ENCODE results near the gene TMOD1. TPM values are rescaled to one million over a fixed set of nuclear protein-coding genes. Genes with fewer than 3 reads are reported as not detected.

The TMOD1 gene
- total RNA-seq, 2 experiments from 2014 or later, result 1.7 to 2.5 TPM

GRCh38 chr9:97508852-97509251 is 7.4 kb downstream of the TMOD1 start:
- Mint-ChIP-seq H3K4me3 (no peak overlapping the region), H3K27ac (no peak overlapping the region), H3K36me3 (no peaks in the 10 kb centered on the region), H3K4me1 (ENCODE audit: low read depth) (peaks cover 14% of the 10 kb centered on the region), H3K9me3 (no peaks in the 10 kb centered on the region), H3K27me3 (peaks cover 9% of the 10 kb centered on the region)
- ChIA-PET POLR2A (no interaction called here), CTCF (no interaction called here)
- no peak for DNase-seq
- intact Hi-C loops (cut with micrococcal nuclease), result loop anchor here (10.0 kb wide), 1 partner anchor 86 kb away; no protein-coding TSS in a partner anchor

GRCh38 chr9:97510797-97511654 is 9.6 kb downstream of the TMOD1 start:
- Mint-ChIP-seq H3K27ac (peak overlapping the region; percentile 16), H3K27me3 (peaks cover 1% of the 10 kb centered on the region), H3K9me3 (no peaks in the 10 kb centered on the region), H3K4me3 (no peak overlapping the region), H3K4me1 (ENCODE audit: low read depth) (peaks cover 14% of the 10 kb centered on the region), H3K36me3 (no peaks in the 10 kb centered on the region)
- ChIA-PET POLR2A (interaction anchor here (0.6 to 1.1 kb wide), 4 partner anchors 9 to 1594 kb away, joined by 3 read pairs; no protein-coding TSS in a partner anchor), CTCF (interaction anchor here (0.9 to 1.4 kb wide), 5 partner anchors 9 to 125 kb away, joined by 3 to 4 read pairs (median 3); no protein-coding TSS in a partner anchor)
- DNase-seq, result peak; percentile 46
- intact Hi-C loops (cut with micrococcal nuclease), result loop anchor here (1.0 kb wide), 1 partner anchor 114 kb away; no protein-coding TSS in a partner anchor

- peak; percentile 29 for DNase-seq
- no peaks in the 10 kb centered on the region for H3K9me3 Mint-ChIP-seq
- intact Hi-C loops (cut with micrococcal nuclease), result loop anchor here (1.0 kb wide), 1 partner anchor 115 kb away; no protein-coding TSS in a partner anchor
- H3K27me3 Mint-ChIP-seq, result peaks cover 9% of the 10 kb centered on the region
- no peak overlapping the region for H3K27ac Mint-ChIP-seq
- peaks cover 14% of the 10 kb centered on the region for H3K4me1 Mint-ChIP-seq (ENCODE audit: low read depth)
- CTCF ChIA-PET, result interaction anchor here (1.4 kb wide), 1 partner anchor 9 kb away, joined by 3 read pairs; no protein-coding TSS in a partner anchor
- no peak overlapping the region for H3K4me3 Mint-ChIP-seq
- POLR2A ChIA-PET, result interaction anchor here (1.0 to 1.1 kb wide), 3 partner anchors 9 to 1593 kb away, joined by 3 read pairs; no protein-coding TSS in a partner anchor
- H3K36me3 Mint-ChIP-seq, result no peaks in the 10 kb centered on the region
Observed at GRCh38 chr9:97511655-97512427, 10.4 kb downstream of the TMOD1 start.

- POLR2A ChIA-PET, result no interaction called here
- DNase-seq, result no peak
- CTCF ChIA-PET, result no interaction called here
- no peak overlapping the region for H3K27ac Mint-ChIP-seq
- H3K36me3 Mint-ChIP-seq, result no peaks in the 10 kb centered on the region
- intact Hi-C loops (cut with micrococcal nuclease), result no loop called here
- H3K4me3 Mint-ChIP-seq, result no peak overlapping the region
- peaks cover 14% of the 10 kb centered on the region for H3K4me1 Mint-ChIP-seq (ENCODE audit: low read depth)
- peaks cover 18% of the 10 kb centered on the region for H3K27me3 Mint-ChIP-seq
- H3K9me3 Mint-ChIP-seq, result no peaks in the 10 kb centered on the region
Observed at GRCh38 chr9:97512966-97513560, 11.6 kb downstream of the TMOD1 start.

GRCh38 chr9:97514531-97514930 is 13.1 kb downstream of the TMOD1 start:
- Mint-ChIP-seq H3K36me3 (no peaks in the 10 kb centered on the region), H3K27me3 (peaks cover 20% of the 10 kb centered on the region), H3K4me1 (ENCODE audit: low read depth) (peaks cover 14% of the 10 kb centered on the region), H3K4me3 (no peak overlapping the region), H3K27ac (no peak overlapping the region), H3K9me3 (no peaks in the 10 kb centered on the region)
- POLR2A ChIA-PET, result no interaction called here
- intact Hi-C loops (cut with micrococcal nuclease), result no loop called here
- no peak for DNase-seq
- CTCF ChIA-PET, result no interaction called here

- no peak for DNase-seq
- Mint-ChIP-seq H3K36me3 (no peaks in the 10 kb centered on the region), H3K4me3 (no peak overlapping the region), H3K27me3 (peaks cover 24% of the 10 kb centered on the region), H3K9me3 (no peaks in the 10 kb centered on the region), H3K27ac (no peak overlapping the region), H3K4me1 (ENCODE audit: low read depth) (peaks cover 12% of the 10 kb centered on the region)
- intact Hi-C loops (cut with micrococcal nuclease), result no loop called here
- ChIA-PET CTCF (no interaction called here), POLR2A (no interaction called here)
Observed at GRCh38 chr9:97515662-97516061, 14.2 kb downstream of the TMOD1 start.

- H3K9me3 Mint-ChIP-seq, result no peaks in the 10 kb centered on the region
- peaks cover 8% of the 10 kb centered on the region for H3K4me1 Mint-ChIP-seq (ENCODE audit: low read depth)
- POLR2A ChIA-PET, result no interaction called here
- CTCF ChIA-PET, result no interaction called here
- H3K36me3 Mint-ChIP-seq, result no peaks in the 10 kb centered on the region
- no peak overlapping the region for H3K27ac Mint-ChIP-seq
- peaks cover 24% of the 10 kb centered on the region for H3K27me3 Mint-ChIP-seq
- H3K4me3 Mint-ChIP-seq, result no peak overlapping the region
- no peak for DNase-seq
- intact Hi-C loops (cut with micrococcal nuclease), result no loop called here
Observed at GRCh38 chr9:97516111-97516510, 14.6 kb downstream of the TMOD1 start.

- no peaks in the 10 kb centered on the region for H3K4me1 Mint-ChIP-seq (ENCODE audit: low read depth)
- ChIA-PET POLR2A (no interaction called here), CTCF (interaction anchor here (1.3 kb wide), 1 partner anchor 81 kb away, joined by 8 read pairs; no protein-coding TSS in a partner anchor)
- no peak for DNase-seq
- intact Hi-C loops (cut with micrococcal nuclease), result no loop called here
- H3K27me3 Mint-ChIP-seq, result peaks cover 24% of the 10 kb centered on the region
- no peak overlapping the region for H3K27ac Mint-ChIP-seq
- no peaks in the 10 kb centered on the region for H3K36me3 Mint-ChIP-seq
- no peak overlapping the region for H3K4me3 Mint-ChIP-seq
- H3K9me3 Mint-ChIP-seq, result no peaks in the 10 kb centered on the region
Observed at GRCh38 chr9:97517331-97518089, 16.0 kb downstream of the TMOD1 start.

GRCh38 chr9:97518166-97518908 is 16.9 kb downstream of the TMOD1 start:
- ChIA-PET POLR2A (no interaction called here), CTCF (interaction anchor here (1.3 kb wide), 1 partner anchor 80 kb away, joined by 8 read pairs; no protein-coding TSS in a partner anchor)
- peaks cover 26% of the 10 kb centered on the region for H3K27me3 Mint-ChIP-seq
- no peak overlapping the region for H3K4me3 Mint-ChIP-seq
- H3K27ac Mint-ChIP-seq, result no peak overlapping the region
- DNase-seq, result no peak
- H3K9me3 Mint-ChIP-seq, result no peaks in the 10 kb centered on the region
- H3K4me1 Mint-ChIP-seq (ENCODE audit: low read depth), result no peaks in the 10 kb centered on the region
- intact Hi-C loops (cut with micrococcal nuclease), result no loop called here
- no peaks in the 10 kb centered on the region for H3K36me3 Mint-ChIP-seq

GRCh38 chr9:97518909-97519307 is 17.4 kb downstream of the TMOD1 start:
- no peaks in the 10 kb centered on the region for H3K36me3 Mint-ChIP-seq
- DNase-seq, result no peak
- H3K4me1 Mint-ChIP-seq (ENCODE audit: low read depth), result no peaks in the 10 kb centered on the region
- H3K27me3 Mint-ChIP-seq, result peaks cover 26% of the 10 kb centered on the region
- intact Hi-C loops (cut with micrococcal nuclease), result no loop called here
- H3K9me3 Mint-ChIP-seq, result no peaks in the 10 kb centered on the region
- no peak overlapping the region for H3K27ac Mint-ChIP-seq
- ChIA-PET CTCF (no interaction called here), POLR2A (no interaction called here)
- no peak overlapping the region for H3K4me3 Mint-ChIP-seq

- no peak overlapping the region for H3K4me3 Mint-ChIP-seq
- no peak overlapping the region for H3K27ac Mint-ChIP-seq
- no peaks in the 10 kb centered on the region for H3K4me1 Mint-ChIP-seq (ENCODE audit: low read depth)
- ChIA-PET CTCF (no interaction called here), POLR2A (no interaction called here)
- no peaks in the 10 kb centered on the region for H3K9me3 Mint-ChIP-seq
- intact Hi-C loops (cut with micrococcal nuclease), result no loop called here
- peaks cover 26% of the 10 kb centered on the region for H3K27me3 Mint-ChIP-seq
- H3K36me3 Mint-ChIP-seq, result no peaks in the 10 kb centered on the region
- no peak for DNase-seq
Observed at GRCh38 chr9:97519441-97519970, 18.0 kb downstream of the TMOD1 start.

Measured in activated CD4-positive, alpha-beta memory T cell treated with anti-CD3 and anti-CD28 coated beads for 36 hours (primary cell).